Measurements from ENCODE around the gene HSPA1B.
A peak's percentile ranks its signal among the peaks of the same experiment; 100 is the strongest.
"Not testable (repeated sequence)": the region's sequence is repeated elsewhere in the genome, so short reads cannot be mapped to it uniquely, and the experiment has no call there.

Gene HSPA1B

GRCh38 chr6:31796993-31797385, 30.5 kb upstream of the HSPA1B start:
- Mint-ChIP-seq H3K9me3 (no peaks in the 10 kb centered on the region), H3K4me1 (peaks cover 34% of the 10 kb centered on the region), H3K36me3 (ENCODE audit: low read depth) (peaks cover 21% of the 10 kb centered on the region), H3K4me3 (peak overlapping the region; percentile 38), H3K27me3 (ENCODE audit: low read depth, poor library complexity) (no peaks in the 10 kb centered on the region), H3K27ac (peak overlapping the region; percentile 96)
- no peak for DNase-seq
- TF ChIP-seq, protein P1, sequence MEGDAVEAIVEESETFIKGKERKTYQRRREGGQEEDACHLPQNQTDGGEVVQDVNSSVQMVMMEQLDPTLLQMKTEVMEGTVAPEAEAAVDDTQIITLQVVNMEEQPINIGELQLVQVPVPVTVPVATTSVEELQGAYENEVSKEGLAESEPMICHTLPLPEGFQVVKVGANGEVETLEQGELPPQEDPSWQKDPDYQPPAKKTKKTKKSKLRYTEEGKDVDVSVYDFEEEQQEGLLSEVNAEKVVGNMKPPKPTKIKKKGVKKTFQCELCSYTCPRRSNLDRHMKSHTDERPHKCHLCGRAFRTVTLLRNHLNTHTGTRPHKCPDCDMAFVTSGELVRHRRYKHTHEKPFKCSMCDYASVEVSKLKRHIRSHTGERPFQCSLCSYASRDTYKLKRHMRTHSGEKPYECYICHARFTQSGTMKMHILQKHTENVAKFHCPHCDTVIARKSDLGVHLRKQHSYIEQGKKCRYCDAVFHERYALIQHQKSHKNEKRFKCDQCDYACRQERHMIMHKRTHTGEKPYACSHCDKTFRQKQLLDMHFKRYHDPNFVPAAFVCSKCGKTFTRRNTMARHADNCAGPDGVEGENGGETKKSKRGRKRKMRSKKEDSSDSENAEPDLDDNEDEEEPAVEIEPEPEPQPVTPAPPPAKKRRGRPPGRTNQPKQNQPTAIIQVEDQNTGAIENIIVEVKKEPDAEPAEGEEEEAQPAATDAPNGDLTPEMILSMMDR (IDR thresholded peaks at IDR 0.05), result no peak

- H3K9me3 Mint-ChIP-seq, result no peaks in the 10 kb centered on the region
- peaks cover 28% of the 10 kb centered on the region for H3K4me1 Mint-ChIP-seq
- H3K36me3 Mint-ChIP-seq (ENCODE audit: low read depth), result peaks cover 20% of the 10 kb centered on the region
- no peak overlapping the region for H3K4me3 Mint-ChIP-seq
- H3K27me3 Mint-ChIP-seq (ENCODE audit: low read depth, poor library complexity), result no peaks in the 10 kb centered on the region
- H3K27ac Mint-ChIP-seq, result peak overlapping the region; percentile 96
- TF ChIP-seq, protein P1 (IDR thresholded peaks at IDR 0.05), result no peak
- DNase-seq, result no peak
These were observed 29.9 kb upstream of the HSPA1B start for GRCh38 chr6:31797588-31797987.

- DNase-seq, result no peak
- H3K4me1 Mint-ChIP-seq, result peaks cover 6% of the 10 kb centered on the region
- no peaks in the 10 kb centered on the region for H3K9me3 Mint-ChIP-seq
- peaks cover 23% of the 10 kb centered on the region for H3K36me3 Mint-ChIP-seq (ENCODE audit: low read depth)
- TF ChIP-seq, protein P1 (IDR thresholded peaks at IDR 0.05), result no peak
- no peak overlapping the region for H3K4me3 Mint-ChIP-seq
- no peaks in the 10 kb centered on the region for H3K27me3 Mint-ChIP-seq (ENCODE audit: low read depth, poor library complexity)
- H3K27ac Mint-ChIP-seq, result no peak overlapping the region
These were observed 27.8 kb upstream of the HSPA1B start for GRCh38 chr6:31799781-31800180.

DNA sequence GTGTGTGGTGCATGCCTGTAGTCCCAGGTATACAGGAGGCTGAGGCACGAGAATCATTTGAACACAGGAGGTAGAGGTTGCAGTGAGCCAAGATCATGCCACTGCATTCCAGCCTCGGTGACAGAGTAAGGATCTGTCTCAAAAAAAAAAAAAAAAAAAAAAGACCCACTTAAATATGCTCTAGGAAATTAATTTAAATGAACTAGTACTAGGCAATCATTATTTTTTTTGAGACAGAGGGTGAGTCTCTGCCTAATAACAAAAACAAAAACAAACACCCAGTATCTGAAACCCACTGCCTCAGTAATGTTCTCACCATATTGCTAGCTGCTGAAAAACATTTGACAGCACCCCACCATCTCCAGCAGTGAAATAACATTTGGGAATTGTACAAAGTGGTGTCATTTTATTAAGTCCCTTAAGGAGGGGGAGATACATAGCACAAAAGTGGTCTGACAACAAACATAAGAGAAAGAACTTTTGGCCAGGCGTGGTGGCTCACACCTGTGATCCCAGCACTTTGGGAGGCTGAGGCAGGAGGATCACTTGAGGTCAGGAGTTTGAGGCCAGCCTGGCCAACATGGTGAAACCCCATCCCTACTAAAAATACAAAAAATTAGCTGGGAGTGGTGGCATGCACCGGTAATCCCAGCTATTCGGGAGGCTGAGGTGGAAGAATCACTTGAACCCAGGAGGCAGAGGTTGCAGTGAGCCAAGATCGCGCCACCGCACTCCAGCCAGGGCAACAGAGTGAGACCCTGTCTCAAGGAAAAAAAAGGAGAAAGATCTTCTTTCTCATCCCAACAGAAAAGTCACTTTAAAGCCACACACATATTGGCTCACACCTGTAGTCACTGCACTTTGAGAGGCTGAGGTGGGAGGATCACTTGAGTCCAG, 26.3 kb upstream of the HSPA1B start:
- not testable (repeated sequence) for H3K4me1 Mint-ChIP-seq, DNase-seq
- H3K36me3 Mint-ChIP-seq (ENCODE audit: low read depth), result peaks cover 23% of the 10 kb centered on the region

DNA sequence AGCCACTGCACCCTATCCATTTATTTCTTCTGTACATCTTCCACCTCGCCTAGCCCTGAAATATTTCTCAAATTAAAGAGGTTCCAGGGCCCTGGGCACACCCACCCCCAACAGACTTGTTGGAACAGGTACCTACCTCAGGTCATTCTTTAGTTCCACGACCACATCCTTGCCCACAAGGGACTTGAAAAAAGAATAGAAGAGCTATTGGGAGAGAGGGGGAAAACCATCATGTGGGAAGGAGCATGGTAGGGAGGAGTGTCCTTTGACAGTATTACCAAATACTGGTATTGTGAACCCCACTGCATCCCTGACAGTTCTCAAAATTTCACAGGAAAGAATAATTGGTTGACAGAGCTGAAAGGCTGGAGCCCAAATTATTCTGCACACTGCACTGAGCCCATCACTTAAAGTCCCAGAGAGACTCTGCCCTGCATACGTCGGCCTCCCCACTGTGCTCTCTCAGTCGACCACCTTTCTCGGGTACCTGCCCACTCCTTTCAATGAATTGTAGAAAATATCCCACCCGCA, 21.5 kb upstream of the HSPA1B start:
- H3K4me3 Mint-ChIP-seq, result peak overlapping the region; percentile 97

More for the DNA sequence above, 26.3 kb upstream of the HSPA1B start:
- H3K27me3 Mint-ChIP-seq (ENCODE audit: low read depth, poor library complexity); H3K4me3 Mint-ChIP-seq; H3K9me3 Mint-ChIP-seq; H3K27ac Mint-ChIP-seq: not testable (repeated sequence)

More for the DNA sequence above, 21.5 kb upstream of the HSPA1B start:
- TF ChIP-seq, protein P1 (IDR thresholded peaks at IDR 0.05), result no peak
- Mint-ChIP-seq H3K36me3 (ENCODE audit: low read depth) (peaks cover 14% of the 10 kb centered on the region), H3K9me3 (no peaks in the 10 kb centered on the region), H3K4me1 (peaks cover 20% of the 10 kb centered on the region), H3K27ac (peak overlapping the region; percentile 92), H3K27me3 (ENCODE audit: low read depth, poor library complexity) (no peaks in the 10 kb centered on the region)
- DNase-seq, result no peak

Measured in nephron progenitor cell (in vitro differentiated cells).